SU-DHL-6 (cell line): ENCODE data around the gene TLCD5.

Source experiments
- H2AFZ ChIP-seq: fragments of 200-600 bp; sonication (generic); 2 replicates; pipeline ENCODE4 v1.6.1; 2014; ENCODE audit warnings: low read depth, mild to moderate bottlenecking, moderate library complexity, mixed read lengths, antibody characterized with exemption, low read length; ENCODE audit not compliant: severe bottlenecking
- H3F3A ChIP-seq: fragments of 200-600 bp; shearing (Covaris generic); 2 replicates; pipeline ENCODE4 v1.6.0; 2016; ENCODE audit warnings: antibody characterized with exemption, mild to moderate bottlenecking; ENCODE audit not compliant: insufficient read depth
- H3K27ac ChIP-seq: fragments of 200-600 bp; sonication (generic); 2 replicates; pipeline ENCODE4 v1.5.1; 2016; ENCODE audit warnings: low read depth, mild to moderate bottlenecking, low read length, moderate library complexity, mixed read lengths
- H3K27me3 ChIP-seq: fragments of 200-600 bp; sonication (generic), shearing (Covaris generic); 2 replicates; pipeline ENCODE4 v1.6.0; 2014; ENCODE audit warnings: mild to moderate bottlenecking, low read length
- H3K36me3 ChIP-seq: fragments of 200-600 bp; sonication (generic); 2 replicates; pipeline ENCODE4 v1.6.1; 2014; ENCODE audit warnings: mild to moderate bottlenecking, low read length, mixed read lengths
- H3K4me2 ChIP-seq: fragments of 300-600, 200-600 bp; shearing (Covaris generic), sonication (generic); 2 replicates; pipeline ENCODE4 v1.6.0; 2014; ENCODE audit warnings: low read length, low read depth, mild to moderate bottlenecking; ENCODE audit not compliant: poor library complexity, severe bottlenecking
- H3K4me3 ChIP-seq: fragments of 200-600 bp; sonication (generic); 2 replicates; pipeline ENCODE4 v1.5.1; 2014; ENCODE audit warnings: antibody characterized with exemption, low read length, mild to moderate bottlenecking, mixed read lengths; ENCODE audit not compliant: insufficient read depth, poor library complexity, severe bottlenecking
- H3K79me2 ChIP-seq: fragments of 200-600 bp; sonication (generic); 2 replicates; pipeline ENCODE4 v1.6.1; 2014; ENCODE audit warnings: mild to moderate bottlenecking, low read length, moderate library complexity; ENCODE audit not compliant: insufficient read depth
- H3K9ac ChIP-seq: fragments of 200-600 bp; sonication (generic); 2 replicates; pipeline ENCODE4 v1.7.0; 2014; ENCODE audit warnings: mild to moderate bottlenecking, low read length
- H3K9me2 ChIP-seq: fragments of 200-600 bp; sonication (generic); replicated peaks from 2 replicates; pipeline ENCODE4 v1.6.1; 2014; ENCODE audit warnings: low read length; ENCODE audit not compliant: insufficient read depth
- H3K9me3 ChIP-seq: fragments of 200-600 bp; sonication (generic); 2 replicates; pipeline ENCODE4 v1.6.1; 2014; ENCODE audit warnings: low read length, mixed read lengths; ENCODE audit not compliant: insufficient read depth
- H4K20me1 ChIP-seq: fragments of 200-600 bp; sonication (generic); 2 replicates; pipeline ENCODE4 v1.6.1; 2014; ENCODE audit warnings: low read depth, mild to moderate bottlenecking, antibody characterized with exemption, low read length, moderate library complexity, mixed read lengths
- CTCF ChIP-seq: fragments of 200-600 bp; sonication (generic); IDR thresholded peaks from one replicate; pipeline ENCODE4 v1.5.1; 2017; ENCODE audit warnings: antibody characterized with exemption, mild to moderate bottlenecking, low read length, moderate library complexity; ENCODE audit not compliant: insufficient read depth, poor library complexity, severe bottlenecking
- EZH2phosphoT487 ChIP-seq: fragments of 200-600 bp; sonication (generic), shearing (Covaris generic); conservative IDR thresholded peaks from 2 replicates; pipeline ENCODE4 v1.6.1; 2018; ENCODE audit warnings: mild to moderate bottlenecking, antibody characterized with exemption, low read length, moderate library complexity, mixed read lengths

The TLCD5 gene

GRCh38 chr11:120303004-120303637 is 22.0 kb upstream of the TLCD5 start:
- peak; percentile 95 for TF ChIP-seq CTCF
- no peak for TF ChIP-seq EZH2phosphoT487
- Histone ChIP-seq H3K4me3 (no peak overlapping the region), H4K20me1 (no peaks in the 10 kb centered on the region), H3K9me2 (no peaks in the 10 kb centered on the region), H3K27ac (no peak overlapping the region), H3K4me2 (no peak overlapping the region), H3K79me2 (no peaks in the 10 kb centered on the region), H3K9me3 (no peaks in the 10 kb centered on the region), H2AFZ (no peak overlapping the region), H3K27me3 (no peaks in the 10 kb centered on the region), H3K36me3 (no peaks in the 10 kb centered on the region), H3F3A (no peaks in the 10 kb centered on the region), H3K9ac (no peak overlapping the region)

- no peaks in the 10 kb centered on the region for H3K27me3 ChIP-seq
Measured at GRCh38 chr11:120304526-120304925, 20.6 kb upstream of the TLCD5 start.

GRCh38 chr11:120305286-120305685 is 19.8 kb upstream of the TLCD5 start:
- no peaks in the 10 kb centered on the region for H3F3A ChIP-seq
- H3K36me3 ChIP-seq: no peaks in the 10 kb centered on the region
- no peak overlapping the region for H3K4me3 ChIP-seq
- no peak overlapping the region for H3K9ac ChIP-seq
- no peaks in the 10 kb centered on the region for H4K20me1 ChIP-seq
- H3K4me2 ChIP-seq: no peak overlapping the region
- no peaks in the 10 kb centered on the region for H3K9me2 ChIP-seq
- H2AFZ ChIP-seq: no peak overlapping the region
- no peak overlapping the region for H3K27ac ChIP-seq
- TF ChIP-seq CTCF (no peak), EZH2phosphoT487 (no peak)
- no peaks in the 10 kb centered on the region for H3K79me2 ChIP-seq
- no peaks in the 10 kb centered on the region for H3K9me3 ChIP-seq
- H3K27me3 ChIP-seq: no peaks in the 10 kb centered on the region

More at GRCh38 chr11:120304526-120304925, 20.6 kb upstream of the TLCD5 start:
- Histone ChIP-seq H3K79me2 (no peaks in the 10 kb centered on the region), H3K27ac (no peak overlapping the region), H3K9me2 (no peaks in the 10 kb centered on the region), H3K4me3 (no peak overlapping the region), H3K36me3 (no peaks in the 10 kb centered on the region), H3F3A (no peaks in the 10 kb centered on the region), H3K9ac (no peak overlapping the region), H2AFZ (no peak overlapping the region), H3K9me3 (no peaks in the 10 kb centered on the region), H3K4me2 (no peak overlapping the region), H4K20me1 (no peaks in the 10 kb centered on the region)
- TF ChIP-seq EZH2phosphoT487: no peak
- TF ChIP-seq CTCF: no peak
